SHP77 (cell line): ENCODE measurements around the gene RNF14.
A peak's percentile ranks its signal among the peaks of the same experiment; 100 is the strongest.
"Not testable (repeated sequence)": the region's sequence is repeated elsewhere in the genome, so short reads cannot be mapped to it uniquely, and the experiment has no call there.

Source experiments
- DNase-seq, 2 experiments: peaks; one replicate each; lab custom pipeline; 2025; lab: John Stamatoyannopoulos, UW

Gene RNF14, protein sequence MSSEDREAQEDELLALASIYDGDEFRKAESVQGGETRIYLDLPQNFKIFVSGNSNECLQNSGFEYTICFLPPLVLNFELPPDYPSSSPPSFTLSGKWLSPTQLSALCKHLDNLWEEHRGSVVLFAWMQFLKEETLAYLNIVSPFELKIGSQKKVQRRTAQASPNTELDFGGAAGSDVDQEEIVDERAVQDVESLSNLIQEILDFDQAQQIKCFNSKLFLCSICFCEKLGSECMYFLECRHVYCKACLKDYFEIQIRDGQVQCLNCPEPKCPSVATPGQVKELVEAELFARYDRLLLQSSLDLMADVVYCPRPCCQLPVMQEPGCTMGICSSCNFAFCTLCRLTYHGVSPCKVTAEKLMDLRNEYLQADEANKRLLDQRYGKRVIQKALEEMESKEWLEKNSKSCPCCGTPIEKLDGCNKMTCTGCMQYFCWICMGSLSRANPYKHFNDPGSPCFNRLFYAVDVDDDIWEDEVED

DNA sequence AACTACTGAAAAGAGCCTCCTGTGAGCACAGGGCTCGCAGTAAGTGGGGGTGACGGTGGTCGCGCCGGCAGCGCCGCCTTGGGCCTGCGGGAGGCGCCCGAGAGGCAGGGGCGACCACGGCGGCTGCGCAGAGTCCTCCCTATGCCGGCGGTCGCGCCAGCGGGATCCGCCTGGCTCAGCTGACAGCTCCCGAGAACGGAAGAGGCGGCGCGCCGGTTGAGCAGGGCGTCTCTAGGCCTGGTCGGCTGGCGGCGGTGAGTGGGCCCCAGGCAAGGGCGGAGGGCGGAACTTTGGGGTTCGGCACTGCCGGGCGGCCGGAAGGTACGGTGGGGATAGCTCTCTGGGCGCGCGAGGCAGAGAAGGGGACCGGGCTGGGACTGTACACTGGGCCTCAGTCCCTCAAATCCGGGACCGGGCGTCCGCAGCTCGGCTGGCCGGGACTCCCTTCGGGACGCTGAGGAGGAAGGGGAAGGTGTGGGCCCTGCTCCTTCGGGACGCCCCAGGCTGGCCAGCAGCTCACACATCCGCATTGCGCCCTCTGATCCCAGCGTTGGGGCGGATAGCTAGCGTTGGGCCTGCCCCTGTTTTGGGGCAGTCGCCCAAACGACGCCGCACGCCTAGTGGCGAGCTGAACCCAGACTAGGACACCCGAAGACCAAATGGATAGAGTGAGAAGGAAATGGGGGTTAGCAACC lies at the start of gene RNF14:
Gene RNF14, plus strand, starts transcription at position 192 of the 695 bp plus-strand sequence. CDS start 4,484 bp downstream, outside the sequence.
- peak; percentile 72 to 89 for DNase-seq

DNA sequence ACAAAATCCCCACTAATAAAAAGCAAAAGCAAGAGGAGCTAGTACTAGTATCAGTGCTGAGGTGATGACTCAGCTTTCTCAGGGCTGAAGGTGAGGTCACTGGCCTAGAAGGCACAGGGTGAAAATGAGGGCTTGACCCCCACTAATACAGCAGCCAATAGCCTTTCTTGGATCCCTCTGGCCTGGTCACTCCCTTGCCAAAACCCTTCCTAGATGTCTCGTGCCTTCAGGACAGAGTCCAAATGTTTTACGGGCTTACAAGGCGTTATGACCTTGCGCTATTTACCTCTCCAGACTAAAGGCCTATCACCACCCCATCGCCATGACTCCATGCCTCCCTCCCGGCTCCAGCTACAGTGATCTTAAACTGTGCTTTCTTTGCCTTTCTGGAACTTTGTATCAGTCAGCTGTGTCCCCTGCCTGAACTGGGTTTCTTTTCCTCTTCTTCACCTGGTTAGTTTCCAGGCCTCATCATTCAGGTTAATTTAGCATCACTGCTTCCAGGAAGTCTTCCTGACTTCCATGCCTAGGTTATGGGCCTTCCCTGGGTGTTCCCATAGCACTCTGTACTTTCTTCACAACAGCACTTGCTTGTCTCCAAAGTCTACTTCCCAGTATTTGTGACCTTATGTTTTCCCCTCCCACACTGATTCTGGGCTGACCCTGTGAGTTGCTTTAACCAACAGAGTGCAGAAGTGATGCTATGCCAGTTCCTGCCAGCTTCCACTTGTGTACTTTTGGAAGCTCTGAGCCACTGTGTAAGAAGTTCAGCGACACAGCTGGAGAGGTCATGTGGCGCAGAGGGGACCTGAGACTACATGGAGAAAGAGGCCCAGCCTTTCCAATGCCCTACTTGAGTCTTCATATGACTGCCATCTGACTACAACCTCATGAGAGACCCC lies 49.4 kb upstream of the RNF14 start:
- no peak for DNase-seq

DNA sequence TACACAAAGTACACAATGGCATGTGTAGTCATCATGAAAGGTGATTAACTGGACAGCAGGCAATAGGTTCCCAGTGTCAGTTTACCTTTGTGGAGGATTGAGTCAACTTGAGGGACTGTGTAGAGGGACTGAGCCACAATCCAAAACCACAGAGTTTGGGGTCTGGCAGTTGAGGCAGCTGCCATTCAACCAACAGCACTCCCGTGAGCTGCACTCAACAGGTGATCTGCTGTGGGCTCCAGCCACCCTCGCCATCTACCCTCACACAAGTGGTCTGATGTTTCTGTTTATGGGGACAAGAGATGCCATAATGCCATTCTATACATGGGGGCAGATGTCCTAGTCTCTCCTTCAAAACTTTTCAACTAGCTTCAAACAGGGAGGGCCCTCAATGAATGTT lies 48.1 kb upstream of the RNF14 start:
- no peak for DNase-seq

DNA sequence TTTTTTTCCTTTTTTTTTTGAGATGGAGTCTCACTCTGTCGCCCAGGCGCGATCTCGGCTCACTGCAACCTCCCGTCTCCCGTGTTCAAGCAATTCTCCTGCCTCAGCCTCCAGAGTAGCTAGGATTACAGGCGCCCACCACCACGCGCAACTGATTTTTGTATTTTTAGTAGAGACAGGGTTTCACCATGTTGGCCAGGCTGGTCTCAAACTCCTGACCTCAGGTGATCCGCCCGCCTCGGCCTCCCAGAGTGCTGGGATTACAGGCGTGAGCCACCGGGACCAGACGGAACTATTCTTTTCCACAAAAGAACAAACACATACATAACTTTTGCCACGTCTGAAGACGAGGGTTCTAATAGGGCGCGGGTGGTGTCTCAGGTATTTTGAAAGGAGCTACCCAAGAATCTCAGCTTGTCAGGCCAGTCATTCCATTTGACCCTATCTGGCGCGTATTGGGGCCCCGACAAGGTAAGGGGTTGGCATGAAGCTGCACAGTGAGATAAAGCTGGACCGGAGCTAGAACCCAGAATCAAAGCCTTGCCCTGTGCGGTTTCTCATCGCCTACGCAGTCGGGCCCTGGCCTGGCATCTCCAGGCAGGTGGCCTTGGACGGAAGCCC lies 46.0 kb upstream of the RNF14 start:
- DNase-seq: not testable (repeated sequence)

DNA sequence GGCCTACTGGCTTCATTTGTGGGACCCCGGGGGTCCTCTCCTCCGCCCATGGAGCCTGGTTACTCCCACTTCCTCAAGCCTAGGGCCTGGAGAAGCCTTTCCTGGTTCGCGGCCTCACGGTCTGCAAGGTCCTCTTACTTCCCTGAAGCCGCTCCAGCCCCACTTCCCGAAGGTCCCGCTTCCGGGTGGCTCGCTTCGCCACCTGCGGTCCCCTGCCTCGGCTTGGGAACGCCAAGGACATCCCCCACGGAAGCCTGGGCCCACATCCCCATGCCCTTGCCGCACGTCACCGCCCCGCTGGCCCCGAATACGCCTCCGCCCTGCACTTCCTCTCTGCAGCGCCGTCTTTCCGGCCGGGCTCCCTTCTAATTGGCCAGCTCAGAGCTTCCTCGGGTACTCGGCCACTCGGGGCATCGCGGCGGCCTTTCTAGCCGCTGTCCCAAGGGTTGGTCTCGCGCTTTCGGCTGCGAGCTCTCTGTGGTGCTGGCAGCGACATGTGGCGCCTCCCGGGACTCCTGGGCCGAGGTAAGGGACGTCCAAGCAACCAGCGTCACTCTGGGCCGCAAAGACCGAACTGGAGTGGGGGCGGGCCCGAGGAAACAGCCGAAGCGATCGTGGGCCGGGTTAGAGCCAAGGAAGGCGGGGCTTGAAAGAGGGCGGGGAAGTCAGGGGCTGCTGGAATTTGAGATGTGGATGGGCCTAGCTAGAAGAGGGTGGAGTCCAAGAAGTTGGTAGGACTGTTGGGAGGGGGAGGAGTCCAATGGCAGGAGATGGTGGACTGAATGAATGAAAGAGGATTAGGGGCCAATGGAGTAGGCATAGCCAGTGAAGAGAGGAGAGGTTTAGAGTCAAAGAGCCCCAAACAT lies 45.2 kb upstream of the RNF14 start, which contains the start of gene DELE1:
Gene DELE1, plus strand, starts transcription at position 424 of the 866 bp plus-strand sequence. Its CDS starts 71 bp downstream, at position 495.
- DNase-seq: peak; percentile 92 to 95

DNA sequence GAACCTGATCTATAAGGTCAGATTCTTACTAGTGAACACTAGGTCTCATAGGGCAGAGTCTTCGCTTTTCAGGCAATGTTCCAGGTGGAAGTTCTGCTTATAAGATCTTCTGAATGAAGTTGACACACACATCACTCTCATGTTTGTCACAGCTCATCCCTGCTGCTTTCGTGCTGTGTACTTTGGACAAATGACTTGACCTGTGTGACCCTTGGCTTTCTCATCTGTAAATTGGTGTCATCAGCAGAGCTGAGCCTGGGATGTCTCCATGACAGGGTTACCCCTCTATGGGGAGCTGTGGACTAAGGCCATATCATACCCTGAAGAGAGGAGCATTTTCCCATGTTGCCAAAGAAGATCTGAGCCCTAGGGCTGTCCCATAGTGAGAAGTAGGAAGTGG lies 42.5 kb upstream of the RNF14 start:
- DNase-seq: no peak

DNA sequence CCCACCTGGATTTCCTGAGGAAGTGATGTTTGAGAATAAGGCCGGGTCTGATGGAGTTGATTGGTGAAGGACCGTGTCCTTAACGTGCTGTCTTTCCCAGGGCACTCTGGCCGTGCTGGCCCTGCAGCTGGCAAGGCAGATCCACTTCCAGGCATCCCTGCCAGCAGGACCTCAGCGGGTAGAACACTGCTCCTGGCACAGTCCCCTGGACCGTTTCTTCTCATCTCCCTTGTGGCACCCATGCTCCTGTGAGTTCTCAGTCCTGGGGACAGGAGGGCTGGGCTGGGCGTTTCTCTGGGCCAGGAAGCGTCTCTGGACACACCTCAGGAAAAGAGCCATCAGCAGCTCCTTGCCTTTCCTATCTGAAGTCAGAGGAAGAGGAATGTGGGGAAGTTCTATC lies 40.9 kb upstream of the RNF14 start:
- no peak for DNase-seq

DNA sequence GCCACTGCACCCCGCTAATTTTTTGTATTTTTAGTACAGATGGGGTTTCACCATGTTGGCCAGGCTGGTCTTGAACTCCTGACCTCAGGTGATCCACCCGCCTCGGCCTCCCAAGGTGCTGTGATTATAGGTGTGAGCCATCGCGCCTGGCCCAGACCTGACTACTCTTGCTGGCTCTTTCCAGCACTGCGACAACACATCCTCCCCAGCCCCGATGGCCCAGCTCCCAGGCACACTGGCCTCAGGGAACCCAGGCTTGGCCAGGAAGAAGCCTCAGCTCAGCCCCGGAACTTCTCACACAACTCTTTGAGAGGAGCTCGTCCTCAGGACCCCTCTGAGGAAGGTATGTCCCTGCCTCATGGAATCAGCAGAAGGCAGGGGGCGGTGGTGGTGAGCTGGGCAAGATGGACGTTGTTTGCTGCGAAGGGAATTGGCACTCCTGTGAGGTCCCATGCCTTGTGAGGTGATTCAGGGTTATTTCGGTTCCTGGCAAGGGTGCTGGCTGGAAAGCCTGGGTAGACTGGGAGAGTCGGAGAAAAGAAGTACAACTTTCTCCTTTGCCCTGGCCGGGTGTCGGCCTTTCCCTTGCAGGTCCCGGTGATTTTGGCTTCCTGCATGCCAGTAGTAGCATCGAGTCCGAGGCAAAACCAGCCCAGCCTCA lies 39.4 kb upstream of the RNF14 start:
- no peak for DNase-seq

DNA sequence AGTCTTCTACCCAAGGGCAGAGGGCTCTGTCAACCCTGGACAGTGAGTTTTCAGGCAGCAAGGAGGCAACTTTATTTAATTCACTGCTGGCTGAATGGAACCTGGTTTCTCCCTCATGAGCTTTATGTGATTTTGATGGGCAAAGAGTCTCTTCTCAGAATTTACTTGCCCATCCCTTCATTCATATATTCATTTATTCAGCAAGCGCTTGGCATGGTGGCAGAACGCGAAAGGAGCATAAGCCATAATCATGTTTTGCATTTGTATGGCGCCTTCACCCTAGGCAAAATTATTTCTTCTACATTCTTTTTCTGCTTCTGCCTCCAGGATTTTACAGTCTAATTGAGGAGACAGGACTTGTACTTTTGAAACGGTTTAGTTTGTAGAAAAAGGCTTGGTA lies 37.2 kb upstream of the RNF14 start:
- no peak for DNase-seq

DNA sequence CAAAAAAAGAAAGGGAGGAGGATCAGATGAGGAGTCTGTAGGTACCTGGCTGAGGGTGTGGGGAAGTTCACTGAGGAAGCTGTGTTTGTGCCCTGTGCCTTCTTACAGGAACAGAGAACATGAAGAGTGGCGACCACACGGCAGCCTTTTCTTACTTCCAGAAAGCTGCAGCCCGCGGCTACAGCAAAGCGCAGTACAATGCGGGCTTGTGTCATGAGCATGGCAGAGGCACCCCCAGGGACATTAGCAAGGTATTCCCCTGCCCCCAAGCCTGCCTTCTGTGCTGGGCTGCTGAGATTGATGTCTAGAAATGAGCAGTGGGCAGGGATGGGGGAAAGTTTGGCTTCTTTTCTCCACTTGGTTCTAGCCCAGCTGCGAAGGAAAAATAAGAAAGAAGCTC lies 35.8 kb upstream of the RNF14 start:
- no peak for DNase-seq

DNA sequence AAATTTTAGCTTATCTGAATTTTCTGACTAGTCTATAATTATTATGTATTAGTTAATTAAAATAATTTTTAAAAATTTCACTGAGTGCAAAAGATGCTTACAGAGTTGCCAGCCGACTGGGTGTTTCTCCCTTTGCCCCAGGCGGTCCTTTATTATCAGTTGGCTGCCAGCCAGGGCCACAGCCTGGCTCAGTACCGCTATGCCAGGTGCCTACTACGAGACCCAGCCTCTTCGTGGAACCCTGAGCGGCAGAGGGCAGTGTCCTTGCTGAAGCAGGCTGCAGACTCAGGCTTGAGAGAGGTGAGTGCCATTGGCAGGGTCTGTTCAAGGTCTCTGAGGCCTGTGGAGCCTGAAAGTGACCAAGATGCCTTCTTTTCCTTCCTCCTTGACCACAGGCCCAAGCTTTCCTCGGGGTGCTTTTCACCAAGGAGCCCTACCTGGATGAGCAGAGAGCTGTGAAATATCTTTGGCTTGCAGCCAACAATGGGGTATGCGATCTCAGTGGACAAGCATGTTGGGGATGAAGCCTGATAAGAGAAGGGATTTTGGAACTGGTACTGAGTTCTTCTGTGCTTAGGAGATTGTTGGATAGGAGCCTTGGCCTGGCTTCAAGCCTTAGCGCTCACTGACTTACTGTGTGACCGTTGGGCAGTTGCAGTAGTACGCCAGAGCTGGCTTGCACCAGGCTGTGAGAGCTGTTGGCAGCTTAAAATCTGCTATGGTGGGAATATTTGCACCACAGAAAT lies 34.6 kb upstream of the RNF14 start:
- DNase-seq: peak; percentile 58 to 81

DNA sequence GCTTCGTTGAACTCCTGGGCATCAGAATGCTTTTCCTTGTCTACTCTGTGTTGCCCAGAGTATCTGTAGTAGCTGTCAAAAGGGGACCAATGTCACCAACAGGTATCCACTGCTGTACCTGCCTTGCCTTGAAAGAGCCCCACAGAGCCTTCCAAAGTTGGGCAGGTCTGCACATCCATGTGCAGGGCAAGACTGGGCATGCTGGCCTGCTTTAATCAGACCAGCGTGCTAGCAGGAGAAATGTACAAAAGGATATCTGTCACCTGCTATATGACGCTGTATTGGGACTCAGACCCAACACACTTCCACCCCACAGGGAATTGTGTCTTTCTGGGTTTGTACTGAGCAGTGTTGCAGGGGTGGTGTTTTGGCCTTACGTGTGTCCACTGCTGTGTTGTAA lies 33.4 kb upstream of the RNF14 start:
- DNase-seq: no peak

DNA sequence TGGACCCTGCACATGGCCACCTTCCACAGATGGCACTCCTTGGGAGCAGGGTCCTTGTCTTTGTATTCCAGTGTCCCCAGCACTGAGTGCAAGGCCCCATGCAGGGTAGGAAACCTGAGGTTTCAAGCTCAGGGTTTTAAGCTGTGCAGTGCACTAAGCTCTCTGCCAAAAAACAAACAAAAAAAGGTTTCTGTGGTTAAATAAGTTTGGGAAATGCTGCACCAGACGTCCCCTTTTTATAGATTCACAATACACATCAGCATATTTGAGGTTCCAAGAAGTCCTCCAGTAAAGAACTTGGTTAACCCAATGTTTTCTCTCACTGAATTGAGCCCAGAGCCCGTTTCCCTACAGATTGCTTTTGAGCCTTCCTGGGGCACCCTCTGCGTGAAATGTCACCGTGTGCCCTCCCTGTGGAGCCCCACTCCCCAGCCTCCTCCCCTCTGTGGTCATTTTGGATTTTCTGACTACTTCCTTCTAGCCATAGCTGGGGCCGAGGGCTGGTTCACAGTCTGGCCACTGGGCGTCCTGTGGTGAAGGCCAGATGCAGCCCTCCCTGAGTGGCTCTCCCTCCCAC lies 28.1 kb upstream of the RNF14 start:
- DNase-seq: no peak

DNA sequence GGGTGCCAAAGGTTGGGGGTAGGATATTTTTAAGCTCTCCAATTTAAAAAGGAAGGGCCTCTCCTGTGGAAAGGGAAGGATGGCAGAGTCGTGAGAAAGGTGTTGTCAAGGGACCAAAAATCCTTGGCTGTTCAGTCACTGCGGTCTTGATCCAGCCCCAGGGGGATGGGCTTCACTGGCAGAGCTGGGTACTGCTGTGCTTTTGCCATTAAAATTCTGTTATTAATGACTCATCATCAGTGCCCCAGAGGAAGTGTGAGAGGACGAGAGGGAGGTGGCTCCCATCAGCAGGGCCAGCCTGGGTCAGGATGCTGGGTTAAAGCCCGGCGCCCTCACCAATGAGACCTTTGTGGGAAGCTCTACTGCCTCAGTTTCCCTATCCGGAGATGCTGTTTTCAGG lies 27.6 kb upstream of the RNF14 start:
- no peak for DNase-seq

DNA sequence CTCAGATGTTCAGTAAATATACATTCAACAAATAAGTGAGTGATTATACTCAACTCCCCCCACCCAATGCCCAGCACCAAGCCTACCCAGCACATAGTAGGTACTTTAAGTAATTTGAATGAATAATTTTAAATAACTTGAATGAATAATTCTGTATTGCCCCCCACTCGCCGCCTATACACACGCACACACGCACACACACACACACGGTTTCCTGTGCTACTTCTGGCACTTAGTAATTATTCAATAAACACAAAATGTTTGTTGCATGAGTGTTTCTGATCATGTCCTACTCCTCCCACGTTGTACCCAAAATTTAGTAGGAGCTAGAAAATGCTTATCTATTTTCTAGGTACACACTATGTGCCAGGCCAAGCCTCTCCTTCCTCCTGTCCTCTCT lies 27.1 kb upstream of the RNF14 start:
- DNase-seq: no peak

DNA sequence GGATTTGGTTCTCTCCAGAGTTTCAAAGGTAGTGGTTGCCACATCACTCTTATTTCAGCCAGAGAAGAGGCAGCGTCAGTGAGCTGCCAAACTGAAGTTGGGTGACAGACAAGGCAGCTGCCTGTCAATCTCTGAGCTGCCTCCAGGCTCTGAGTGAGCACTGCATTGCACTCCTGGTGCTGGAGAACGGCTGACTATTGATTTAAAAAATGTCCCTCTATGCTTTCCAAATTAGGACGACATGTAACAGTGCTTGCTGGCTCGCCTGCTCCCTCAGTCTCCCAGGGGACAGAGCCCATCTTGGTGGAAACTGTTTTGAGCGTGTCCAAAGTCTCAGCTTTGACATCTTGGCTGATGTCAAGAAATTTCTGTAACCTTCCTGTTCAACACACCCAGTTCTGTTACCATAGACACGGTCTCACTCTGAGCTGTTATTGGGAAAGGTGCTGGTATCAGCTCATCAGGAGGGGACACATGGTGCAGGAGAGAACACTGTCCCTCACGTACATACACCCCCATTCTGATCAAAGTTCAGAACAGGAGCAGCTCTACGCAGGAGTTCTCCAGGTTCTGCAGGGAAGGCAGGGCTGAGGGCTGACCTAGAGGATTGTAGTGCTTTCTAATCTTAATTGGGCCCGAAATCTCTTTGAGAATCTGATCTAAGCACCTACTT lies 26.6 kb upstream of the RNF14 start:
- no peak for DNase-seq

DNA sequence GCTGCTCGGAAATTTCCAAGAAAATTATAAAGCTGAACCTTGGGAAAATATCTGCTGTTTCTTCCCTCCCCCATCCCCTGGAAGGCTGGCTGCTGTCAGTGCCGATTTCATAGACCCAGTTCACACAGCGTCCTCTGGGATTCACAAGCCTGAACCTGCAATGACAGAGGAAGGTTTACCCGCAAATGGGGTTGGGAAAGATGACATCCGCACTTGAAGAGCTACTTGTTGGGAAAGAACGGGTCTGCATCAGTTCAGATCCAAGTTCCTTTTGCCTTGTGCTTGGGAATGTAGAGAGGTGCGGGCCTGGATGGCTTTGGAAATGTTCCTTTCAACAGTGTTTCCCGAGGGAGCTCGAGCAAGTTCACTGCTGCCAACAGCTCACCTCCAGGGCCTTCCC lies 24.8 kb upstream of the RNF14 start:
- no peak for DNase-seq

DNA sequence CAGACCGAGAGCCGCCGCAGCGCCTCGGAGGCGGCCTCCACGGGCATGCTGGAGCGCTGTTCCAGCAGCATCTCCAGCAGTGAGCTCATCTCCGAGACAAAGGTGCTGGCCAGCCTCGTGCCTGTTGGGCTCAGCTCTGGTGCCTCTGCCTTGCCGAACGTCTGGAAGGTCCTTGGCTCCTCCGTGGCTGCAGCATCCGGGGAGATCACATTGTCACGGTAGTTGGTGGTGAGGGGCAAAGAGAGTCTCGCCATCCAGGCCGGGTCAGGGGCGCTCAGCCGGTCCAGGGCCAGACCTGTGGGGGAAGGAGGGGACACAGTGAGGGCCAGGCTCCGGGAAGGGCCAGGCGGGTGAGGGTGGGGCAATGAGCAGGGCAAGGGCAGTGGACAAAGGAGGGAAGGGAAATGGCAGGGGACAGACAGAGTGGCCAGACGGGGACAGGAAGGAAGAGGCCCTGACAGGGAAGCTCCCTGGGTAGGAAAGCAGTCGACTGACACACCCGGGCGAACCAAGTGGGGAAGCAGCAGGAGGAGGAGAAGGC lies 23.3 kb upstream of the RNF14 start:
- DNase-seq: no peak
